ENCODE data around the gene EFHC2. TPM values are rescaled to one million over a fixed set of nuclear protein-coding genes. Genes with fewer than 3 reads are reported as not detected.

The EFHC2 gene
- total and polyA plus RNA-seq, 2 of the 8 experiments (the other 6 are each of a cell fraction or from before 2014, with no cell fraction given): 1.8 to 3.4 TPM

GRCh38 chrX:44282753-44283152 lies 60.7 kb downstream of the EFHC2 start:
- Histone ChIP-seq H4K8ac (ENCODE audit: extremely low read depth, insufficient read depth, low read length) (no peak overlapping the region), H2BK12ac (ENCODE audit: low read depth, low read length) (no peak overlapping the region), H4K91ac (replicated peaks; ENCODE audit: insufficient read length, low read length) (no peak overlapping the region), H4K5ac (ENCODE audit: insufficient read length, low read depth, low read length) (no peak overlapping the region), H3K27me3 (replicated peaks in 1 of 4; ENCODE audit: control insufficient read depth in 3 of 4, extremely low read depth in 1 of 4, insufficient read depth in 3 of 4, low read length in 3 of 4) (no peaks in the 10 kb centered on the region), H3K27ac (ENCODE audit: low read depth, low read length) (no peak overlapping the region), H3K4me3 (ENCODE audit: extremely low read depth in 1 of 4, insufficient read depth in 2 of 4, low read depth in 3 of 4, low read length in 4 of 4) (no peak overlapping the region), H2BK5ac (ENCODE audit: low read depth, low read length) (no peak overlapping the region), H3K4me1 (replicated peaks in 1 of 4; ENCODE audit: control insufficient read depth in 3 of 4, insufficient read depth in 4 of 4, low read length in 3 of 4) (no peaks in the 10 kb centered on the region), H2BK20ac (ENCODE audit: low read length) (no peak overlapping the region), H3K56ac (replicated peaks; ENCODE audit: insufficient read length, low read depth, low read length) (no peak overlapping the region), H3K18ac (ENCODE audit: extremely low read depth, low read length) (no peak overlapping the region), H2BK15ac (ENCODE audit: low read length) (no peak overlapping the region), H3K36me3 (ENCODE audit: control insufficient read depth in 2 of 4, insufficient read depth in 4 of 4, low read length in 3 of 4) (no peaks in the 10 kb centered on the region), H2AK5ac (ENCODE audit: low read depth, low read length) (no peak overlapping the region), H3K23ac (ENCODE audit: insufficient read length) (no peak overlapping the region), H3K9ac (replicated peaks in 1 of 4; ENCODE audit: extremely low read depth in 1 of 4, low read depth in 3 of 4, low read length in 3 of 4) (no peak overlapping the region), H3K79me2 (ENCODE audit: control insufficient read depth in 1 of 2, insufficient read depth in 2 of 2, low read length in 2 of 2) (no peaks in the 10 kb centered on the region), H2BK120ac (replicated peaks; ENCODE audit: low read depth, low read length) (no peak overlapping the region), H3K14ac (ENCODE audit: insufficient read length) (no peak overlapping the region), H3K79me1 (ENCODE audit: low read depth, low read length) (no peaks in the 10 kb centered on the region), H3K23me2 (ENCODE audit: low read depth, low read length) (no peaks in the 10 kb centered on the region), H3K4ac (replicated peaks; ENCODE audit: insufficient read length, low read depth, low read length) (no peak overlapping the region), H4K20me1 (replicated peaks in 1 of 2; ENCODE audit: control insufficient read depth in 1 of 2, insufficient read depth in 2 of 2, low read length in 2 of 2) (no peaks in the 10 kb centered on the region), H3K9me3 (ENCODE audit: insufficient read depth in 2 of 2, low read depth in 1 of 2, low read length in 1 of 2) (no peaks in the 10 kb centered on the region), H3K4me2 (ENCODE audit: insufficient read depth in 1 of 2, low read depth in 2 of 2, low read length in 2 of 2) (no peak overlapping the region), H2AFZ (ENCODE audit: low read length) (no peak overlapping the region)
- 95% methylated on average over 6 of the region's 10 CpGs; no CpG with 5 or more reads in 1 of the 2 experiments for WGBS, 2 experiments (ENCODE audit: extremely low coverage in 1 of 2, insufficient coverage in 1 of 2, insufficient read length in 1 of 2, insufficient replicate concordance in 2 of 2, low coverage in 1 of 2, low lambda C conversion rate in 2 of 2, missing lambda C conversion rate in 1 of 2)
- CTCF ChIA-PET (ENCODE audit: partially characterized antibody): no interaction called here
- POLR2A ChIA-PET (ENCODE audit: partially characterized antibody): no interaction called here
- no peak for FAIRE-seq
- no peak for DNase-seq (ENCODE audit: low read depth in 1 of 2, low spot score in 2 of 2)
- no peak for TF ChIP-seq PHF8 (conservative IDR thresholded peaks at IDR 0.05; ENCODE audit: low read depth, low read length)
- TF ChIP-seq, protein P1, sequence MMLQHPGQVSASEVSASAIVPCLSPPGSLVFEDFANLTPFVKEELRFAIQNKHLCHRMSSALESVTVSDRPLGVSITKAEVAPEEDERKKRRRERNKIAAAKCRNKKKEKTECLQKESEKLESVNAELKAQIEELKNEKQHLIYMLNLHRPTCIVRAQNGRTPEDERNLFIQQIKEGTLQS (IDR thresholded peaks at IDR 0.05; ENCODE audit: insufficient read depth, low read depth, low read length): no peak
- TF ChIP-seq SP2 (IDR thresholded peaks at IDR 0.05; ENCODE audit: low read length): no peak
- no peak for TF ChIP-seq KDM4A (IDR thresholded peaks at IDR 0.05; ENCODE audit: low read depth, low read length, severe bottlenecking)
- no peak for TF ChIP-seq BCL11A (IDR thresholded peaks at IDR 0.05; ENCODE audit: low read depth in 2 of 2, low read length in 2 of 2)
- TF ChIP-seq BACH1 (IDR thresholded peaks at IDR 0.05; ENCODE audit: low read length): no peak
- TF ChIP-seq SUZ12 (IDR thresholded peaks at IDR 0.05; ENCODE audit: low read length): no peak
- TF ChIP-seq TBP (IDR thresholded peaks at IDR 0.05; ENCODE audit: low read depth, low read length): no peak
- TF ChIP-seq, protein P2, sequence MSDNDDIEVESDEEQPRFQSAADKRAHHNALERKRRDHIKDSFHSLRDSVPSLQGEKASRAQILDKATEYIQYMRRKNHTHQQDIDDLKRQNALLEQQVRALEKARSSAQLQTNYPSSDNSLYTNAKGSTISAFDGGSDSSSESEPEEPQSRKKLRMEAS (IDR thresholded peaks at IDR 0.05): no peak
- no peak for TF ChIP-seq FOSL1 (IDR thresholded peaks at IDR 0.05; ENCODE audit: insufficient read depth, low read depth, low read length)
- no peak for TF ChIP-seq JUN (IDR thresholded peaks at IDR 0.05; ENCODE audit: low read depth, low read length)
- TF ChIP-seq JUND (IDR thresholded peaks at IDR 0.05; ENCODE audit: low read length): no peak
- no peak for TF ChIP-seq SIX5 (IDR thresholded peaks at IDR 0.05; ENCODE audit: low read depth, low read length)
- TF ChIP-seq MAFK (IDR thresholded peaks at IDR 0.05; ENCODE audit: low read depth, low read length): no peak
- no peak for TF ChIP-seq RBBP5 (IDR thresholded peaks at IDR 0.05; ENCODE audit: borderline replicate concordance, low read depth, low read length)
